HG03520 (cell line): ENCODE measurements around the gene TMEM135.
"Not testable (repeated sequence)": the region's sequence is repeated elsewhere in the genome, so short reads cannot be mapped to it uniquely, and the experiment has no call there.

Experiments used
- ATAC-seq: cut with Tn5 transposase; IDR thresholded peaks from one replicate; pipeline ENCODE4 v1.9.1; 2021; ENCODE audit warnings: mild to moderate bottlenecking, moderate library complexity; ENCODE audit not compliant: unreplicated experiment

TMEM135 gene

DNA sequence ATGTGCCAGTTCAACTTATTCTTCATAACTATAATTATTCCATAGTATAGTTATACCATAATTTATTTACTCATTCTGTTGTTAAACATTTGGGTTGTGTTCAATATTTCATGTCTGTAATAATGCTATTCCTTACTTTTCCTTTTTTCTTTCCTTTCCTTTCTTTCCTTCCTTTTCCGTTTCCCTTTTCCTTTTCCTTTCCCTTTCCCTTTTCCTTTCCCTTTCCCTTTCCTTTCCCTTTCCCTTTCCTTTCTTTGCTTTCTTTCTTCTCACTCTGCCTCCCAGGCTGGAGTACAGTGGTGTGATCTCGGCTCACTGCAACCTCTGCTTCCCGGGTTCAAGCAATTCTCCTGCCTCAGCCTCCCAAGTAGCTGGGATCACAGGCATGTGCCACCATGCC is 151.2 kb downstream of the TMEM135 start:
- ATAC-seq: not testable (repeated sequence)

DNA sequence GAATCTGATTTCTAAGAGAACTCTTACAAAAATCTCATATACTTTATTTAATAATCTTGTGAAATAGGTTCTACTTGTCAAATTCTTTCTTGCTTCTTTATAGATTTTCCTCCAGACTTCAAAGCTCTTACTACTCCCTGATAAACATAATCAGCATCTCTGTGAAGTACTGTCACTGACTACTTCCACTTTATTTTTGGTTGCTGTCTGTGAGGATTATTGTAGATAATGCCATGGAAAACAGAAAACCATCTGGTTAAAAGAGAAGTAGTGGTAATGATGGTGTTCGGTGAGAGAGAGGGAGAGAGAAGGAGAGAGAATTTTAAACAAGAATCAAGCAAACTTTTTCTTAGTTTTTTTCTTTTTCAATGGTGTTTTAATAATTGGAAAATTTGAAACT is 152.3 kb downstream of the TMEM135 start:
- no peak for ATAC-seq

DNA sequence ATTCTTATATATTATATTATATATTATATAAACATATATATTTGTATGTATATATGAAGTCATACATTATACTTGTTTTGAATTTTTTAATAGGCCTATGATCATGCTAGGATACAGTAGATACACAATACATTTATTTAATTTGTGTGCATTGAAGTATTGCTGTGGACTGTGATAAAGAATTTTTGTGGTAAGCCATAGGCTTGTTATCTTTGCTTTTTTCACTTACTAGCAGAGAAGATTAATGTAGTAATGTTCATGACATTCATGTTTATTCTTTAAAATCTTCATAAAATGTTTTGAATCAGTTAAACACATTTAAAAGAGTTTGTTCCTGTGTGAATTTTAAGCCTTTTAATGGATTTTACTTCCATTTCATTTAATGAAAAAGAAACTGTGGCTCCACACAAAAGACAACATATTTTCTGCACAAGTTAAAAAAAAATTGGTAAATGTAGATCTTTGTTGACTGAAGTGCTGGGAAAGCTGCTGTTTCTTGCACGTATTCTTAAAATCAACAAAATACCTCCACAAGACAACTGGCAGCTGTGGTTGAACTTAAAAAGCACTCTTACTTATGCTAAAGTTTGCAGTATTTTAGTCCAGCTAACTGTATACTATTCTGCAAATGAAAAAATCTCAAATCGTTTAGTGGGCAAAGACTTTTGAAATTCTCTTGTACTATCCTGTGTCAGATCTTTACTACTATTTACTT is 156.2 kb downstream of the TMEM135 start:
- ATAC-seq: no peak

DNA sequence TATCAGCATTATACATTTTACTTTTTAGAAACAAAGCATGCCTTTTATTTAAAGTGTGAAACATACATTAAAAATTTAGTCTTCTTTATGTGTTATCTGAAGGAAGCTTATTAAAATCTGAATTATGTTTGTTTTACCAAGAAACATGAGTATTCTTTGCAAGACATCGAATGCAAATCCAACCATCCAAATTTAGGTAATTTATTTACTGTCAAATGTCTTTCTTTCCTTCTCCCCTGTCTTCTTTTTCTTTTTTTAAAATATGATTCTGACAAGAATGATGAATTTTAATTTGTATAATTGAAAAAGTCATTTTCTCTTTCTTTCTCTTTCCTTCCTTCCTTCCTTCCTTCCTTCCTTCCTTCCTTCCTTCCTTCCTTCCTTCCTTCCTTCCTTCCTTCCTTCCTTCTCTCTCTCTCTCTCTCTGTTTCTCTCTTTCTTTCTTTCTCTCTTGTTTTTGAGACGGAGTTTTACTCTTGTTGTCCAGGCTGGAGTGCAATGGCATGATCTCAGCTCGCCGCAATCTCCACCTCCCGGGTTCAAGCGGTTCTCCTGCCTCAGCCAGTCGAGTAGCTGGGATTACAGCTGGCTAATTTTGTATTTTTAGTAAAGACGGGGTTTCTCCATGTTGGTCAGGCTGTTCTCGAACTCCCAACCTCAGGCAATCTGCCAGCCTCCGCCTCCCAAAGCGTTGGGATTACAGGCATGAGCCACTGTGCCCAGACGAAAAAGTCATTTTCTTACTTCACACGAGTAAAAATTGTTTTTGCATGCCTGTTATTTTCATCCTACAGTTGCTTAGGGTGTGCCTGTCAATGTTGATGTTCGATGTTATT is 157.5 kb downstream of the TMEM135 start:
- ATAC-seq: no peak

DNA sequence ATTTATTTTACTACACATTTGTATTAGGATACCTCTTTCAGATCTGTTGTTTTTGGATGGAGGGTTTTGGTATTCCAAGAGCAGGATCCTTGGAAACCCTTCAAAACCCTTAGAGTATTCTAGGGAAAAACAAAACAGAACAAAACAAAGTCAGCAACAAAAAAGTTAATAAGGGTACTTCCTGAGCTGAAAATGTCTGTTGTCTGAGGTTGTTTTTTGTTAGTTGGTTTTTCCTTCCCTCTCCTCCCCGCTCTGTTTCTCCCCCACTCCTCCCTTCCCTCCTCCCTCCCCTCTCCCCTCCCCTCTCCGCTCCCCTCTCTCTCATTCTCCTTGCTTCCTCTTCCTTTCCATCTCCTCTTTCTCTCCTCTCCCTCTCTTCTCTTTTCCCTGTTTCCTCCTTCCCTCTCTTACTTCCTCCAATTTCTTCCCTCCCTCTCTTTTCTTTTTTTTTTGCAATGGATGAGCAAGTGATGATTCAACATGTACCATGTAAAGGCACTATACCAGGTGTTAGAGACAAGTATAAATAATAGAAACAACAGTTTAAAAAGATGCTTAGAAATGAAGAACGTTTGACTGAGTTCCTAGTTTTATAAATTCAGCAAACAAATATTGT is 160.6 kb downstream of the TMEM135 start:
- ATAC-seq: no peak

DNA sequence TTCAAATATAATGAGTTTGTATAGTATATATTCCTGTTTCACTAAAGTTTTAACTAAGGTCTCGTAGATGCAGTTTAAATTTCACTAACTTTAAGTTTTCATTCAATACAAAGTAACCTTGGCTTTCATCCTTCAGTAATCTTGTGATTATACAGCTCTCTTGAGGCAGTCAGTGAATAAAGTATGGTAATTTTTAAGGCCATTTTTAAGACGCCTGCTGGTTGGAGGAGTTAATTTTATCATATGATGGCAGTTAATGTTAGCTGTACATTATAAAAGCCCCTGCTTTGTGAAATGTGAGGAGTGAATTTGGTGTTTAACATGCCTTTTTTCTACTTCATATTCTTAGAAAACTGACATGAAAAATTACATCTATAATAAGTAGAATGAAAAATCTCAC is 163.6 kb downstream of the TMEM135 start:
- ATAC-seq: no peak

DNA sequence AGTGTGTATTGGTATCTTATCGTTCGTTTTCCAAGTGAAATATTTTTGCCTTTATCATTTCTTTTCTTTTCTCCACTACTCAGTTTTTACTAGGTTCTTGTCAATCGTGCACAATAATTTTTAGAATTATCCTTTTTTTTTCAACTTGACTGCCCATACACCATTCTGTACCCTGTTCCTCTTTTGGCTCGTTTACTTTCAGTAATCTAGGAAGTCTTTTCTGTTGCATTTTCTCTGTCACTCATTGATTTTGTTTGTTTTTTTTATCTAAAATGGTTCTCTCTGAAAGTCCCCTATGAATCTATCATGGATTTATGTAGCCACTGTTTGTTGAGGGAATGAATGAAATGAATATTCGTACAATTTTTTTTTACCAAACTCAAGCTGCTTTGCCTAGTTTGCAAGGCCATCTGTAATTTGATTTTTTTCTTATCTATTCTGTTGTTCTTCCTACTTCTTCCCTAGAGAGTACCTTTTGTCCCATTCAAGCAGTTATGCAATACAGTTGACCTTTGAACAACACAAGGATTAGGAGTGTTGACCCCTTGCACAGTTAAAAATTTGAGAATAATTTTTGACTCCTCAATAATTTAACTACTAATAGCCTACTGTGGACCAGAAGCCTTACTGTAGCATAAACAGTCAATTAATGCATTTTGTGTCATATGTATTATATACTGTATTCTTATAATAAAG is 166.3 kb downstream of the TMEM135 start:
- ATAC-seq: no peak

DNA sequence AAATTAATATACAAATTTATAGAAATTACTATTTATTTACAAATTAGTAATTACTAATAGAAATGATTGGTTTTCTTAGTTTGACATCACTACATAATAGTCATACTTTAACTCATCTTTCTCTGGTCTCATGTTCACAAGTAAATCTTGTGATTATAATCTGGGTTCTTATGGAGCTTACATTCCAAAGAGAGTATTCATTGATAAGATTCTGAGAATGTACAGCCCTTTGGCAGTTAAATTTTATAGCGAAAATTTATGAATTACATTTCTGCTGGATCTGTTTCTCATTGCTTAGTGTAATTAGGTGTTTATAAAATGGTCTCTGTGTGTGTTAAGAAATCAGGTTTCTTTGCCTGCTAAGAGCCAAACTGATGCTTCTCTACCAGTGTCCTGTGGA is 175.2 kb downstream of the TMEM135 start:
- ATAC-seq: no peak

DNA sequence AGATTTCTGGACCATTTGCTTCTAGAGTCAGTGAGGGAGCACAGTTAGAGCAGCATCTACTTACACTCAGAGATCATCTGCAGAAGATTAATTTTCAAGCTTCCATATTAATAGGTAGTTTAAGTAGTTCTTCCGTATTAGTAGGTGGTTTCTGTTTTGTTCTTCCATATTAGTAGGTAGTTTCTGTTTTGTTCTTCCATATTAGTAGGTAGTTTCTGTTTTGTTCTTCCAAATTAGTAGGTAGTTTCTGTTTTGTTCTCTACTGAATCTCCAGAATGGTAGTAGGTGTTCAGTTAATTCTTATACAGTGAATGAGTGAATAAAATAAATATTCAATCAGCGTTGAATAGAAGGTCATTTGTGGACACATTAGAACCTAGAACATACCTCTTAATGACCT is 175.7 kb downstream of the TMEM135 start:
- ATAC-seq: peak; percentile 73

DNA sequence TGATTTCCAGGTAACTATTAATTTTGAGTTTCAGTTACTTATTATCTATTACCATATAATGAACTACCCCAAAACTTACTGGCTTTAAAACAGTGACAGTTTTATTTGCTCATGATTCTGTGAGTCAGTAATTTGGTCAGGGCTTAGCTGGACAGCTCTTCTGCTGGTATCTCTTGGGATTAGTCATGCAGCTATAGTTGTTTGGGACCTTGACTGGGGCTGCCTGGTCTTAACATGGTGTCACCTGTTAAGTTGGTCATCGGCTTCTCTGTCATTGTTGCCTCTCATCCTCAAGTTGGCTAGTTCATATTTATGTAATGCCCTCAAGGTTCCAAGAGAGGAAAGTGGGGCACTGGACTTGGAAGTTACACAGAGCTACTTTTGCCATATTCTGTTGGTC is 177.5 kb downstream of the TMEM135 start:
- no peak for ATAC-seq

DNA sequence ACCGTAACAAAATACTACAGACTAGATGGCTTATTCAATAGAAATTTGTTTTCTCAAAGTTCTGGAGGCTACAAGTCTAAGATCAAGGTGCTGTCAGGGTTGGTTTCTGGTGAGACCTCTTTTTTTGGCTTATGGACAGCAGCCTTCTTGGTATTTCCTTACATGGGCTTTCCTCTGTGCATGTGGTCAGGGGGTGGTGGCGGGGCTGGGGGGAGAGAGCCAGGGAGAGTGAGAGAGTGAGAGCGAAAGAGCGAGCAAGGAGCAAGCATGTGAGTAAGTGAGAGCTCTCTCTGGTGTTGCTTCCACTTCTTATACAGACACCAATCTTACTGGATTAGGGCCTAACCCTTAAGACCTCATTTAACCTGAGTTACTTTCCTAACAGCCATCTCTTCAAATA is 181.5 kb downstream of the TMEM135 start:
- no peak for ATAC-seq

DNA sequence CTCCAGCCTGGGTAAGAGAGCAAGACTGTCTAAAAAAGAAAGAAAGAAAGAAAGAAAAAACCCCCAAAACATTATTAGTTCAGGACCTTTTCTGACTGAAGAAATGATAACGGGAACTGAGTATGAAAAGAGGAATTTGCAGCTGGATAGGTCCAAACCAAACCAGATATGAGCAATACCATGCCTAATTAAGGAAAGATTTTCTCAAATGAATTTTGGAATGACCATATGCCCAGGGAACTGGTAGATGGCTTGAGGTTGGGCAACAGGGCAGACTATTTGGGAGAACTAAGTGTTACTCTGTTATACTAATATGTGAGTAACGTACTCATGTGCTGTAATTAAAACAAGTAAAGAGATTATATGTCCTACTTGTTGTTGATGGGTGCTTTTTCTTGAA is 186.1 kb downstream of the TMEM135 start:
- no peak for ATAC-seq

DNA sequence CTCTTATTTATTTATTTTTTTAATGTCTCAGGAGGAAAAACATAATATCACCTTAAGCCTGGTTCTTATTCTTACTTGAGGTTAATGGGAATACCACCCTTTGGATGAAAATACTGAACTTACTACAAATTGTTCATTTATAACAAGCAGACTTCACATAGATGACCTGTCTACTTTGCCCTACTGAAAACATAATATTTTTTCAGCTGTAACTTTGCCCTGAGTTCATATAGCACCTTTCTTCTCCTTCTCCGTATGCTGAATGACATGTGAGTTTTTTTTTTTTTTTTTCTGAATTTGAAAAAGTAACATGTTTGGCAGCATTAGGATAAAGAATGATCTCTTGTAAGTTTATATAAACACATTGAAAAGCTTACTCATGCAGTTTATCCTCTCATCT is 186.8 kb downstream of the TMEM135 start:
- no peak for ATAC-seq

DNA sequence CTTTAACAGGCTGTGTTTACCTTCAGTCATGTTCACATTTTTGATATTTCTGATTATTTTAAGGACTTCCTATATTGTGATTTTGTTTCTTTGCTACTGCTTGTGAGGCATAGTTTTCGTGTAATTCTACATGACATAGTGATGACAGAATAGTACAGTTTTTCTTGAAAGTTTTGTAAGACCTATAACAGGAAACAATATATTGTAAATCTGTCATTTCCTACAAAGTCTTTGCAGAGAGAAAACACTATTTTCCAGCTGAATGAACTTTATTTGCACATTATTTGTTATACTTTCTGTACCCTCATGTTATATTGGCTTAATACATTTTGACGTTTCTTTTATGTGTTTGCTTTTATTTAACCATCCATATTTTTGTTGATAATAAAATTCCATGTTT is 191.1 kb downstream of the TMEM135 start:
- ATAC-seq: no peak

DNA sequence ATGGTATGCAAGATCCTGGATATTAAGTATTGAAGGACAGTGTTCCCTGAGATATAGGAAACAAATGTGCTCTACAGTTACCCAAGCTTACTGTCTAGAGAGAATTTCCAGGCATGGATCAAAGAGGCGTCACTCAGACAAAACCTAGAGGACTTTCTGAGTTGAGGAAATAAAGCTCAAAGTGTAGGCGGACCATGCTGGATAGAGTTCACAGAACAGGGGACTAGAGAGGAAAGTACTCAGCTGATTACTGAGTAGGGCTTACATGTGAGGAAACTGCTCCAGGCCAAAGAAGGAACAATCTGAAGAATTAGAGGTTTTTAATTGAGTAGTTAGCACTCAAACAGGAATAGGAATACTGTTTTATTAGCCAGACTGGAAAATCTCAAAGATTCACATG is 193.3 kb downstream of the TMEM135 start:
- no peak for ATAC-seq

DNA sequence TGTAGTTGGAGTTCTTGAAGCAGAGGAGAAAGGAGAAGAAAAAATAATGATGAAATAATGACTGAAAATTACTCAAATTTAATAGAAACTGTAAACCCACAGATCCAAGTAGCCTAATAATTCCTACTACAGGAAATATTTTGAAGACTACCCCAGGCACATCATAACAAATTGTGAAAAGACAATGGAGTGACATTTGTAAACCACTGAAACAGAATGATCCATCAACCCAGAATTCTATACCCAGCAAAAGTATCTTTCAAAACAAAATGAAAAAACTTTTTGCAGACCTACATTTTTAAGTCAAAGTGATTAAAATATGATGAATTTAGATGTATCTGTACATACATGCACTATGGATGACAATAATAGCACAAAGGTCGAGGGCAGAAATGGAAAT is 194.6 kb downstream of the TMEM135 start:
- no peak for ATAC-seq

DNA sequence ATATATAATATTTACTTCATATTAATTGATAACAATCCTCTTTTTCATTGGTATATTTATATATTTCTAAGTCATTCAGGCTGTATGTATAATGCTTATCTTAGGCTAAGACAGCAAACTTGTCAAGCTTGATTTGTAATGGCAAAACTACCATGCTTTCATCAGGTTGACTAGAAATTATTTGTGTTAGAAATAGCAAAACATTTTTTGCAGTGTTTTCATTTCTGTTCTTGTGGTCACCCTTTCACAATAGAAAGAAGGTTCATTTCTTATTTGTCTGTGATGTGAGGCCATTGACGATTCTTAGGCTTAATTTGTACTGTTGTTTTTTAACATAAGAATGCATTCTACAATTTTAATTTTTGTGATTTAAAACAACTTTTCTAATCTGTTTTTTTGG is 197.6 kb downstream of the TMEM135 start:
- no peak for ATAC-seq

DNA sequence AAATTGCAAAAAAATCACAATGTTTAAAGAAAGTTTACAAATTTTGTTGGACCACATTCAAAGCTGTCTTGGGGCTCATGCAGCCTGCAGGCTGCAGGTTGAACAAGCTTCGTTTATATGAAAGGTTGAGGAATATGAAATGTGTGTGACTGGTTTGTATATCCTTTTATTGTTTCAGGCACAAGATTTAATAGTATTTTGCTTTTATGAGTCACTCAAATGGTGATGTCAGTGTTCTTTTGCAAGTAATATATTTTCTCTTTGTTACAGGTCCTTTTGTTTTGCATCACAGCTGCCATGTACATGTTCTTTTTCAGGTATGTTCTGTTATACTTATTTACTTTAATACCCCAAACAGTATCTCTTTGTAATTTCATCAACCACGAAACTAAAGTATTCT is 198.6 kb downstream of the TMEM135 start:
- no peak for ATAC-seq

DNA sequence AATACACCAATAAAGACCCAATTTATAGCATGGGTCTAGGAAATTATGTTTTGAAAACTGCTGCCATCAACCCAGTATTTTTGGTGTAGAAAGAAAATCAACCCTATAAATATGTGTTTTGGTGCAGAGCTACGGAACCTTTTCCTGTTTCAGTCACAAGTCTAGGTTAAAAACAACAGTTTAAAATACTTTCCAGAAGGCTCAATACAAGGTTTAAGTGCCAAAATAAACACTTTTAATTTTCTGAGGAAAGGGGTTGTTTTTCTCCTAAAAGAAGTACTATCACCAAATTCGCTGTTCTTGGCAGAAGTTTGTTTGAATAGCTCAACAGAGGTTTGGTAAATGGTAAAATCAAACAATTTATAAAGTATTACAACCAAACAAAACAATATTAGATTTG is 201.3 kb downstream of the TMEM135 start:
- no peak for ATAC-seq

DNA sequence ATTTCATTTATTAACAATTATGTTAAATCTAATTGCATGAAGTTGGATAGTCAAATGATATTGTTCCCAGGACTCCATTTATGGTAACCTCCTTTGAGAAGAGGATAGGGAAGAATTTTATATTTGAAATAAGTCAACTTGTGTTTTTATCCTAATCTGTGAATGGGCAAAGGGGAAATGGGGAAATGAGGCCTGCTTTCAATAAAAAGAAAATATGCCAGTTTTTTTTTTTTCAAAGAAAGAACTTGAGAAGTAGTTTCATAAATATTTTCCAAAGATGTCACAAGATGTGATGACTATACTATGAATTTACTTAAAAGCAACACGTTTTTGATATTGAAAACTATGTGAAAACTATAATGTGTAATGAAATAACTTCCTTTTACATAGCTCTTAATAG is 201.8 kb downstream of the TMEM135 start:
- ATAC-seq: no peak

DNA sequence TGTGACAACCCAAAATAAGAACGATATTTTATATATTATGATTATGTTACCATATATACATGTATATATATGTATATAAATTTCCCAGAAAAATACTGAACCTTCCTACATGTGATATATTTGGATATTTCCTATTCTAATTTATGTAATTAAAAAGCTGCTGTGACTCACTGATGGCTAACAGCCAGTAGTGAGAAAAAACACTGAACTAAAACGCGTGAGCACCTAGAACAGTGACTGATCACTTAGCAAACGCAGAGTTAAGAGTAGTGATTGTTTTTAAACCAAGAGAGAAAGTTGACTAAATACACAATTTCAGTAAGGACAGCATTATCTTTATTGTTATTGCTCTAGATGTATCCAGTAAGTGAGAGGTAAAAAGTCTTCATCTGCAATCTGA is 213.8 kb downstream of the TMEM135 start:
- no peak for ATAC-seq
